ENCODE results near the gene PTPRM.
A peak's percentile ranks its signal among the peaks of the same experiment; 100 is the strongest.

DNA sequence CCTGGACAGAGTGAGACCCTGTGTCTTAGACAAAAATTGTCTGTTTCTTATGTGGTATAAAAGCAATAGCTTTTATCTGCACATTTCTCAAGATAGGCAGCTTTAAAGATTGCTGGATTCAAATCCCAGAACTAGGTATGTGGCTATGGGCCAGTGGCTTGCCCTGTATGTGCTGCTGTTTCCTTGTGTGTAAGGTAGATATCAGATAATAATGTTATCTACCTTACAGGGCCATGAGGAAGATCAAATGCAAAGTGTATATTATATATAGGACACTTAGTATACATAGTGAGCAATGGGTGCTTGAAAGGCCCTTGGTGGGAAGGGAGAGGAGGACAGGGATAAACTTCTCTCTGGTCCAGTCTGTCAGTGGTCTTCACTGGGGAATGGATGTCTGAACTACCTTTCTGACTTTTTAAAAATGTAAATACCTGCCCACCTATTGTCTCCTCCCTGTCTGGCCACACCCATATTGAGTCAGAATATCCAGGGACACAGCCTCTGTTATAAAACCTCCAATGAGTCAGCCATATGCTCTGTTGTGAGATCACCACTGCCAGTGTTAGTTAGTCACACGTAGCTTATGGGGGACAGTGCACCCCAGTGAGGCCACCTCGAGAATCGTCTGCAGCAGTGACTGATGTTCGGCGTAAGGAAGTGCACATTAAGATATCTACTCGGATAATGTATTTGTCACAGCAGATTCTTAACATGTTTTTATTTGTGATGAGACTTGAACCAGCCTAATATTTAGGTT is 383.4 kb downstream of the PTPRM start:
- TF ChIP-seq, protein P1, sequence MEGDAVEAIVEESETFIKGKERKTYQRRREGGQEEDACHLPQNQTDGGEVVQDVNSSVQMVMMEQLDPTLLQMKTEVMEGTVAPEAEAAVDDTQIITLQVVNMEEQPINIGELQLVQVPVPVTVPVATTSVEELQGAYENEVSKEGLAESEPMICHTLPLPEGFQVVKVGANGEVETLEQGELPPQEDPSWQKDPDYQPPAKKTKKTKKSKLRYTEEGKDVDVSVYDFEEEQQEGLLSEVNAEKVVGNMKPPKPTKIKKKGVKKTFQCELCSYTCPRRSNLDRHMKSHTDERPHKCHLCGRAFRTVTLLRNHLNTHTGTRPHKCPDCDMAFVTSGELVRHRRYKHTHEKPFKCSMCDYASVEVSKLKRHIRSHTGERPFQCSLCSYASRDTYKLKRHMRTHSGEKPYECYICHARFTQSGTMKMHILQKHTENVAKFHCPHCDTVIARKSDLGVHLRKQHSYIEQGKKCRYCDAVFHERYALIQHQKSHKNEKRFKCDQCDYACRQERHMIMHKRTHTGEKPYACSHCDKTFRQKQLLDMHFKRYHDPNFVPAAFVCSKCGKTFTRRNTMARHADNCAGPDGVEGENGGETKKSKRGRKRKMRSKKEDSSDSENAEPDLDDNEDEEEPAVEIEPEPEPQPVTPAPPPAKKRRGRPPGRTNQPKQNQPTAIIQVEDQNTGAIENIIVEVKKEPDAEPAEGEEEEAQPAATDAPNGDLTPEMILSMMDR (conservative IDR thresholded peaks at IDR 0.05; ENCODE audit: low read depth, low read length) = peak; percentile 61
- TF ChIP-seq EZH2phosphoT487 (IDR thresholded peaks at IDR 0.05; ENCODE audit: borderline replicate concordance, low read length) = no peak
